Neural progenitor cell (in vitro differentiated cells): ENCODE data around the gene CT45A2.
"Not testable (repeated sequence)": the region's sequence is repeated elsewhere in the genome, so short reads cannot be mapped to it uniquely, and the experiment has no call there.

ENCODE experiments used
- CTCF ChIP-seq: fragments of 200-600 bp; sonication (generic); IDR thresholded peaks from 2 replicates; pipeline ENCODE4 v1.5.1; 2017; ENCODE audit warnings: antibody characterized with exemption, mild to moderate bottlenecking
- EZH2phosphoT487 ChIP-seq: fragments of 200-600 bp; sonication (generic); IDR thresholded peaks from 2 replicates; pipeline ENCODE4 v1.6.1; 2017; ENCODE audit warnings: antibody characterized with exemption

GRCh38 chrX:135802687-135803086, 17.1 kb downstream of the CT45A2 start, which contains the start of gene CT45A6:
- TF ChIP-seq CTCF, EZH2phosphoT487: not testable (repeated sequence)
